IPS-20b (cell line): ENCODE data around the gene LTO1.
"Not testable (repeated sequence)": the region's sequence is repeated elsewhere in the genome, so short reads cannot be mapped to it uniquely, and the experiment has no call there.

Experiments
- H3K27ac ChIP-seq: one replicate; pipeline ENCODE4 v1.5.1; 2013; ENCODE audit warnings: low read length
- H3K27me3 ChIP-seq: 2 replicates; pipeline ENCODE4 v1.6.1; 2013; ENCODE audit warnings: mild to moderate bottlenecking, low read length, inconsistent platforms; ENCODE audit not compliant: insufficient read depth
- H3K36me3 ChIP-seq: 2 replicates; pipeline ENCODE4 v1.6.1; 2013; ENCODE audit warnings: low read depth, mild to moderate bottlenecking, inconsistent platforms, low read length, moderate library complexity; ENCODE audit not compliant: insufficient read depth
- H3K4me1 ChIP-seq: 2 replicates; pipeline ENCODE4 v1.6.1; 2013; ENCODE audit warnings: mild to moderate bottlenecking, control low read depth, inconsistent platforms, low read length, moderate library complexity; ENCODE audit not compliant: insufficient read depth
- H3K4me3 ChIP-seq: 2 replicates; pipeline ENCODE4 v1.5.1; 2013; ENCODE audit warnings: mild to moderate bottlenecking, low read length, inconsistent platforms
- H3K9ac ChIP-seq: 2 replicates; pipeline ENCODE4 v1.6.1; 2013; ENCODE audit warnings: low read depth, mild to moderate bottlenecking, inconsistent platforms, low read length, moderate library complexity
- H3K9me3 ChIP-seq: 2 replicates; pipeline ENCODE4 v1.6.1; 2013; ENCODE audit warnings: mild to moderate bottlenecking, low read depth, low read length, inconsistent platforms; ENCODE audit not compliant: insufficient read depth

The LTO1 gene

GRCh38 chr11:69699213-69699612, 24.1 kb upstream of the LTO1 start:
- H3K4me3 ChIP-seq: no peak overlapping the region
- H3K4me1 ChIP-seq: peaks cover 10% of the 10 kb centered on the region; the same call in 1 of the 2 replicates
- H3K36me3 ChIP-seq: peaks cover 14% of the 10 kb centered on the region; the same call in 1 of the 2 replicates
- H3K9ac ChIP-seq: no peak overlapping the region
- H3K27ac ChIP-seq: no peak overlapping the region
- peaks cover 27% of the 10 kb centered on the region for H3K27me3 ChIP-seq
- no peaks in the 10 kb centered on the region for H3K9me3 ChIP-seq

GRCh38 chr11:69698362-69698761, 23.2 kb upstream of the LTO1 start:
- Histone ChIP-seq H3K9ac (no peak overlapping the region), H3K9me3 (no peaks in the 10 kb centered on the region), H3K4me3 (no peak overlapping the region), H3K4me1 (peaks cover 10% of the 10 kb centered on the region; the same call in 1 of the 2 replicates), H3K36me3 (peaks cover 14% of the 10 kb centered on the region; the same call in 1 of the 2 replicates), H3K27me3 (peaks cover 19% of the 10 kb centered on the region), H3K27ac (no peak overlapping the region)

GRCh38 chr11:69697861-69698260, 22.7 kb upstream of the LTO1 start:
- H3K4me1 ChIP-seq: peaks cover 10% of the 10 kb centered on the region; the same call in 1 of the 2 replicates
- no peak overlapping the region for H3K27ac ChIP-seq
- H3K9ac ChIP-seq: no peak overlapping the region
- H3K9me3 ChIP-seq: no peaks in the 10 kb centered on the region
- H3K4me3 ChIP-seq: no peak overlapping the region
- H3K27me3 ChIP-seq: peaks cover 14% of the 10 kb centered on the region
- peaks cover 14% of the 10 kb centered on the region; the same call in 1 of the 2 replicates for H3K36me3 ChIP-seq

GRCh38 chr11:69697469-69697843, 22.3 kb upstream of the LTO1 start:
- H3K27ac ChIP-seq: no peak overlapping the region
- no peak overlapping the region for H3K9ac ChIP-seq
- H3K4me1 ChIP-seq: peaks cover 10% of the 10 kb centered on the region; the same call in 1 of the 2 replicates
- H3K27me3 ChIP-seq: peaks cover 10% of the 10 kb centered on the region
- H3K36me3 ChIP-seq: peaks cover 14% of the 10 kb centered on the region; the same call in 1 of the 2 replicates
- no peak overlapping the region for H3K4me3 ChIP-seq
- H3K9me3 ChIP-seq: no peaks in the 10 kb centered on the region

- H3K27me3 ChIP-seq: peaks cover 5% of the 10 kb centered on the region
- peaks cover 10% of the 10 kb centered on the region; the same call in 1 of the 2 replicates for H3K4me1 ChIP-seq
- no peak overlapping the region for H3K27ac ChIP-seq
- no peaks in the 10 kb centered on the region for H3K9me3 ChIP-seq
- H3K4me3 ChIP-seq: no peak overlapping the region
- no peak overlapping the region for H3K9ac ChIP-seq
- H3K36me3 ChIP-seq: peaks cover 14% of the 10 kb centered on the region; the same call in 1 of the 2 replicates
These were observed 21.8 kb upstream of the LTO1 start for GRCh38 chr11:69696749-69697468.

GRCh38 chr11:69695995-69696394, 20.8 kb upstream of the LTO1 start:
- not testable (repeated sequence) for H3K27me3 ChIP-seq, H3K9ac ChIP-seq, H3K4me1 ChIP-seq, H3K9me3 ChIP-seq, H3K4me3 ChIP-seq, H3K27ac ChIP-seq
- H3K36me3 ChIP-seq: peaks cover 14% of the 10 kb centered on the region; the same call in 1 of the 2 replicates

- Histone ChIP-seq H3K36me3 (peaks cover 14% of the 10 kb centered on the region; the same call in 1 of the 2 replicates), H3K27me3 (no peaks in the 10 kb centered on the region; the same call in 1 of the 2 replicates), H3K9me3 (no peaks in the 10 kb centered on the region), H3K4me1 (peaks cover 2% of the 10 kb centered on the region; the same call in 1 of the 2 replicates), H3K9ac (no peak overlapping the region), H3K27ac (no peak overlapping the region), H3K4me3 (no peak overlapping the region)
These were observed 20.4 kb upstream of the LTO1 start for GRCh38 chr11:69695581-69695980.

- H3K27ac ChIP-seq: no peak overlapping the region
- H3K36me3 ChIP-seq: peaks cover 14% of the 10 kb centered on the region; the same call in 1 of the 2 replicates
- no peaks in the 10 kb centered on the region; the same call in 1 of the 2 replicates for H3K27me3 ChIP-seq
- no peak overlapping the region for H3K4me3 ChIP-seq
- no peaks in the 10 kb centered on the region for H3K9me3 ChIP-seq
- no peaks in the 10 kb centered on the region for H3K4me1 ChIP-seq
- H3K9ac ChIP-seq: no peak overlapping the region
These were observed 19.6 kb upstream of the LTO1 start for GRCh38 chr11:69694781-69695180.

- Histone ChIP-seq H3K9me3 (no peaks in the 10 kb centered on the region), H3K4me3 (no peak overlapping the region), H3K9ac (no peak overlapping the region), H3K27ac (no peak overlapping the region), H3K36me3 (no peaks in the 10 kb centered on the region), H3K27me3 (no peaks in the 10 kb centered on the region; the same call in 1 of the 2 replicates), H3K4me1 (no peaks in the 10 kb centered on the region)
These were observed 17.3 kb upstream of the LTO1 start for GRCh38 chr11:69692422-69692821.

- Histone ChIP-seq H3K9ac (no peak overlapping the region), H3K4me3 (no peak overlapping the region), H3K4me1 (no peaks in the 10 kb centered on the region), H3K27me3 (no peaks in the 10 kb centered on the region; the same call in 1 of the 2 replicates), H3K9me3 (no peaks in the 10 kb centered on the region), H3K36me3 (no peaks in the 10 kb centered on the region), H3K27ac (no peak overlapping the region)
These were observed 16.3 kb upstream of the LTO1 start for GRCh38 chr11:69691463-69691862.

- no peak overlapping the region for H3K4me3 ChIP-seq
- peaks cover 11% of the 10 kb centered on the region for H3K27me3 ChIP-seq
- no peak overlapping the region for H3K27ac ChIP-seq
- H3K36me3 ChIP-seq: no peaks in the 10 kb centered on the region
- H3K9me3 ChIP-seq: no peaks in the 10 kb centered on the region
- no peaks in the 10 kb centered on the region for H3K4me1 ChIP-seq
- no peak overlapping the region for H3K9ac ChIP-seq
These were observed 14.5 kb upstream of the LTO1 start for GRCh38 chr11:69689484-69690319.
